22Rv1 (cell line): ENCODE data around the gene HBS1L.

Source experiments
- ZFX ChIP-seq: fragments of 450-650 bp; IDR thresholded peaks from 2 replicates; pipeline ENCODE4 v1.6.1; 2017; ENCODE audit warnings: antibody characterized with exemption, borderline replicate concordance
- TF ChIP-seq, protein P1 (sequence below): fragments of 450-650 bp; IDR thresholded peaks from 2 replicates; pipeline ENCODE4 v1.5.1; 2017; ENCODE audit warnings: mild to moderate bottlenecking

DNA sequence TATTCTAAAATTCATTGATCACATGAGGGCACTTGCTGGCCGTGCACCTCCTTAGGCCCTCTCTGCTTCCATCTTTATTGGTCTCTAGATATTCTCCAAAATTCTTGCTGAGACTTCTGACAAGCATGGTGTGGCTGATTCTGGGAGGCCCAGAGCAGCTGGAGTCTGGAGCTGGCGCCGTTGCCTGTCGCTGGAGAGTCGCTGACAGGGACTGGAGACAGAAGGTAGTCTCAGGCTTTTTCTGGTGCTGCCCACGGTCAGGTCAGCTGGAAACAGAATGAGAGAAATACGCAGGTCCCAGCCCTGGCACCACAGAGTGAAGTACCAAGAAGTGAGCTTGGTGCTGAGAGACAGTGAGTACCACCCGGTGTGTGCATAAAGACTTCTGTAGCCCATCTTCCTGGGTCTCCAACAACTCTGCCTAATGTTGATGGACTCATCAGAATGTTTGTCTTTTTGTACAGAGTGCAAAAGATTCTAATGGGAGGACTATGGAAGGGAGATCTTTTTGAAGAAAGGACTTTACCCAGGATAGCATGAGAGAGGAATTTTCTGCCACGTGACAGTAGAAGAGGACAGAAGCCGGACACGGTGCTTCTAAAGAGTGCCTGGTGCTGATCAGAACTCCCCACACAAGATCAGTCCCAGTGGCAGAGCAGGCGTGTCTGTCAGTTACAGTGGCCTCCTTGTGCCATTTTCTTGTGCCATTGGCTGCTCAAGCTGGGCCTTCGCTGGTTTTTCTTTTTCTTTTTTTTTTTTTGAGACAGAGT lies 102.9 kb downstream of the HBS1L start:
- TF ChIP-seq, protein P1, sequence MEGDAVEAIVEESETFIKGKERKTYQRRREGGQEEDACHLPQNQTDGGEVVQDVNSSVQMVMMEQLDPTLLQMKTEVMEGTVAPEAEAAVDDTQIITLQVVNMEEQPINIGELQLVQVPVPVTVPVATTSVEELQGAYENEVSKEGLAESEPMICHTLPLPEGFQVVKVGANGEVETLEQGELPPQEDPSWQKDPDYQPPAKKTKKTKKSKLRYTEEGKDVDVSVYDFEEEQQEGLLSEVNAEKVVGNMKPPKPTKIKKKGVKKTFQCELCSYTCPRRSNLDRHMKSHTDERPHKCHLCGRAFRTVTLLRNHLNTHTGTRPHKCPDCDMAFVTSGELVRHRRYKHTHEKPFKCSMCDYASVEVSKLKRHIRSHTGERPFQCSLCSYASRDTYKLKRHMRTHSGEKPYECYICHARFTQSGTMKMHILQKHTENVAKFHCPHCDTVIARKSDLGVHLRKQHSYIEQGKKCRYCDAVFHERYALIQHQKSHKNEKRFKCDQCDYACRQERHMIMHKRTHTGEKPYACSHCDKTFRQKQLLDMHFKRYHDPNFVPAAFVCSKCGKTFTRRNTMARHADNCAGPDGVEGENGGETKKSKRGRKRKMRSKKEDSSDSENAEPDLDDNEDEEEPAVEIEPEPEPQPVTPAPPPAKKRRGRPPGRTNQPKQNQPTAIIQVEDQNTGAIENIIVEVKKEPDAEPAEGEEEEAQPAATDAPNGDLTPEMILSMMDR, result no peak
- no peak for TF ChIP-seq ZFX
